Endothelial cell (in vitro differentiated cells): ENCODE data around the gene FCHSD1. TPM values are rescaled to one million over a fixed set of nuclear protein-coding genes. Genes with fewer than 3 reads are reported as not detected.
"Not testable (repeated sequence)": the region's sequence is repeated elsewhere in the genome, so short reads cannot be mapped to it uniquely, and the experiment has no call there.

Experiments
- DNase-seq: peaks from one replicate; pipeline ENCODE4 v3.0.0; 2021; ENCODE audit warnings: low spot score
- H3K27ac Mint-ChIP-seq: one replicate; pipeline ENCODE4 v1.8.0; 2021; ENCODE audit warnings: mixed read lengths, inconsistent platforms; ENCODE audit not compliant: unreplicated experiment
- H3K27me3 Mint-ChIP-seq: one replicate; pipeline ENCODE4 v1.8.0; 2021; ENCODE audit warnings: mild to moderate bottlenecking, moderate library complexity, mixed read lengths, inconsistent platforms; ENCODE audit not compliant: unreplicated experiment
- H3K36me3 Mint-ChIP-seq: one replicate; pipeline ENCODE4 v1.8.0; 2021; ENCODE audit warnings: mild to moderate bottlenecking, low read depth, mixed read lengths, inconsistent platforms; ENCODE audit not compliant: unreplicated experiment
- H3K4me1 Mint-ChIP-seq: one replicate; pipeline ENCODE4 v1.8.0; 2021; ENCODE audit warnings: mild to moderate bottlenecking, mixed read lengths, inconsistent platforms; ENCODE audit not compliant: unreplicated experiment
- H3K4me3 Mint-ChIP-seq: one replicate; pipeline ENCODE4 v1.8.0; 2021; ENCODE audit warnings: mild to moderate bottlenecking, mixed read lengths, inconsistent platforms; ENCODE audit not compliant: unreplicated experiment
- H3K9me3 Mint-ChIP-seq: one replicate; pipeline ENCODE4 v1.8.0; 2021; ENCODE audit warnings: mixed read lengths, inconsistent platforms; ENCODE audit not compliant: unreplicated experiment
- total RNA-seq: library from RNA; stranded (reverse); fragmentation: NEBNext Ultra II Directional; extraction: Animal tissue kit (Norgen Biotek cat#: 25700); gene quantifications from one replicate; pipeline ENCODE4 v1.2.1, GENCODE V29; 2021; ENCODE audit not compliant: unreplicated experiment
- TF ChIP-seq, protein P1 (sequence below): fragments of 200-600 bp; sonication (generic); IDR thresholded peaks from one replicate; pipeline ENCODE4 v1.5.0; 2021; ENCODE audit warnings: antibody characterized with exemption; ENCODE audit not compliant: unreplicated experiment

Gene FCHSD1
- total RNA-seq, 1 donor from 2014 or later: 63.3 TPM

DNA sequence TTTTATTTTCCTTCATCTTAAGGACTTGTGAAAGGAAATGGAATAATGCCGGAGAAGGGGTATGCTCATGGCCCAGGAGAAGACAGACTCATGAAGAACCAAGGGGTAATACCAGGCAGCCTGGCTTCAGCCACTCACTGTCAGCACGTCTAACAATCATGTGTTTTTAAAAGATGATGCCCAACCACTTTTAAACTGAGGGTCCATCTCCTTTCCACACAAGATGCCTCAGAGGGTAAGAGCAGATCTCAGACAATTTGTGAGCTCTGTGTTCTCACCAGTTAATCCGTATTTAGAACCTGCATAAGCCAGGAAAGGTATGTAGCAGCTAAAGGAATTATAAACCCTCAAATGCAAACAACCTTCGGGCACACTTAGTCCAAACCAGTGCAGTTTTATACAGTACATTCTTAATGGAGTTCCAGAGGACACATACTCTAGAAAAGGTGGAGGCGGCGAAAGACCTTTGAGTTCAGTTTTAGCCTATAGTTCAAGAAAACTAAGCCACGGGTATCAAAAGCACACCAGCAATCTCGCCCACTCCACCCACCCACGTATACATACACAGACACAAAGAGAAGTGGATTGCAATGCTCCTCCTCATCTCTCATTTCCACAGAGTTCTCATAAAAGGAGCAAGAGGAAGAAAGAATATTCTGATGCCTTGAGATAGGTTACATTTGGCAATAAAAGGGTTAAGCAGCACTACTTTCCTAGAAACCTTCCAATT is 35.1 kb downstream of the FCHSD1 start:
- peak overlapping the region; percentile 75 for H3K4me3 Mint-ChIP-seq
- no peak for DNase-seq
- H3K36me3 Mint-ChIP-seq: peaks cover 8% of the 10 kb centered on the region
- H3K27me3 Mint-ChIP-seq: peaks cover 1% of the 10 kb centered on the region
- peak overlapping the region; percentile 96 for H3K27ac Mint-ChIP-seq
- no peaks in the 10 kb centered on the region for H3K9me3 Mint-ChIP-seq
- TF ChIP-seq, protein P1, sequence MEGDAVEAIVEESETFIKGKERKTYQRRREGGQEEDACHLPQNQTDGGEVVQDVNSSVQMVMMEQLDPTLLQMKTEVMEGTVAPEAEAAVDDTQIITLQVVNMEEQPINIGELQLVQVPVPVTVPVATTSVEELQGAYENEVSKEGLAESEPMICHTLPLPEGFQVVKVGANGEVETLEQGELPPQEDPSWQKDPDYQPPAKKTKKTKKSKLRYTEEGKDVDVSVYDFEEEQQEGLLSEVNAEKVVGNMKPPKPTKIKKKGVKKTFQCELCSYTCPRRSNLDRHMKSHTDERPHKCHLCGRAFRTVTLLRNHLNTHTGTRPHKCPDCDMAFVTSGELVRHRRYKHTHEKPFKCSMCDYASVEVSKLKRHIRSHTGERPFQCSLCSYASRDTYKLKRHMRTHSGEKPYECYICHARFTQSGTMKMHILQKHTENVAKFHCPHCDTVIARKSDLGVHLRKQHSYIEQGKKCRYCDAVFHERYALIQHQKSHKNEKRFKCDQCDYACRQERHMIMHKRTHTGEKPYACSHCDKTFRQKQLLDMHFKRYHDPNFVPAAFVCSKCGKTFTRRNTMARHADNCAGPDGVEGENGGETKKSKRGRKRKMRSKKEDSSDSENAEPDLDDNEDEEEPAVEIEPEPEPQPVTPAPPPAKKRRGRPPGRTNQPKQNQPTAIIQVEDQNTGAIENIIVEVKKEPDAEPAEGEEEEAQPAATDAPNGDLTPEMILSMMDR: no peak
- H3K4me1 Mint-ChIP-seq: peaks cover 57% of the 10 kb centered on the region

- Mint-ChIP-seq H3K36me3 (peaks cover 9% of the 10 kb centered on the region), H3K4me1 (peaks cover 59% of the 10 kb centered on the region), H3K27me3 (peaks cover 1% of the 10 kb centered on the region), H3K4me3 (no peak overlapping the region), H3K9me3 (no peaks in the 10 kb centered on the region), H3K27ac (no peak overlapping the region)
- no peak for DNase-seq
- TF ChIP-seq, protein P1: no peak
Observed at GRCh38 chr5:141613344-141613743, 37.9 kb downstream of the FCHSD1 start.

DNA sequence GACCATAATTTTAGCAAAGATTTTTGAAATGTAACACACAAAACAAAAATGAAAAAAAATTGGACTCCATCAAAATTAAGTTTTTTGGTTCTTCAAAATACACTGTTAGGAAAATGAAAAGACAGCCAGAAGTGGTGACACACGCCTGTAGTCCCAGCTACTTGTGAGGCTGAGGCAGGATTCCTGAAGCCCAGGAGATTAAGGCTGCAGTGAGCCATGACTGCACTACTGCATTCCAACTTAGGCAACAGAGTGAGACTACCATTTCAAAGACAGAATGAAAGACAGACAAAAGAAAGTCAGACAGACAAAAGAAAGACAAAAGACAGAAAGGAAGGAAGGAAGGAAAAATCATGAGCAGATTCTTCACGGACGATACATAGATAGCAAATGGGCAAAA is 39.9 kb downstream of the FCHSD1 start:
- Mint-ChIP-seq H3K4me1 (peaks cover 43% of the 10 kb centered on the region), H3K4me3 (no peak overlapping the region), H3K9me3 (no peaks in the 10 kb centered on the region), H3K27me3 (no peaks in the 10 kb centered on the region), H3K36me3 (peaks cover 9% of the 10 kb centered on the region), H3K27ac (peak overlapping the region; percentile 1)
- no peak for DNase-seq
- TF ChIP-seq, protein P1: no peak

- H3K27ac Mint-ChIP-seq: peak overlapping the region; percentile 70
- H3K9me3 Mint-ChIP-seq: not testable (repeated sequence)
- H3K4me1 Mint-ChIP-seq: peaks cover 47% of the 10 kb centered on the region
Observed at GRCh38 chr5:141609921-141610320, 41.3 kb downstream of the FCHSD1 start.

GRCh38 chr5:141609044-141609443 is 42.2 kb downstream of the FCHSD1 start:
- Mint-ChIP-seq H3K27me3 (peaks cover 2% of the 10 kb centered on the region), H3K9me3 (no peaks in the 10 kb centered on the region), H3K4me1 (peaks cover 51% of the 10 kb centered on the region), H3K27ac (no peak overlapping the region), H3K36me3 (peaks cover 12% of the 10 kb centered on the region), H3K4me3 (no peak overlapping the region)
- TF ChIP-seq, protein P1: no peak
- DNase-seq: no peak

More at GRCh38 chr5:141609921-141610320, 41.3 kb downstream of the FCHSD1 start:
- not testable (repeated sequence) for DNase-seq, H3K4me3 Mint-ChIP-seq, H3K27me3 Mint-ChIP-seq
- H3K36me3 Mint-ChIP-seq: peaks cover 12% of the 10 kb centered on the region
